HG03064 (cell line): ENCODE data around the gene MYH3.
A peak's percentile ranks its signal among the peaks of the same experiment; 100 is the strongest.

Experiments used
- ATAC-seq: cut with Tn5 transposase; IDR thresholded peaks from one replicate; pipeline ENCODE4 v1.9.1; 2021; ENCODE audit warnings: low read depth; ENCODE audit not compliant: unreplicated experiment

MYH3 gene

GRCh38 chr17:10651927-10652326 lies 5.2 kb downstream of the MYH3 start:
- ATAC-seq, result no peak

GRCh38 chr17:10649602-10650001 lies 7.5 kb downstream of the MYH3 start:
- no peak for ATAC-seq

GRCh38 chr17:10648956-10649355 lies 8.2 kb downstream of the MYH3 start:
- no peak for ATAC-seq

- ATAC-seq, result no peak
These were observed 8.7 kb downstream of the MYH3 start for GRCh38 chr17:10648381-10648780.

- no peak for ATAC-seq
These were observed 10.6 kb downstream of the MYH3 start for GRCh38 chr17:10646392-10646990.

- ATAC-seq, result no peak
These were observed 16.6 kb downstream of the MYH3 start for GRCh38 chr17:10640475-10640874.

GRCh38 chr17:10638151-10638550 lies 19.0 kb downstream of the MYH3 start:
- ATAC-seq, result no peak

GRCh38 chr17:10635290-10635689 lies 21.8 kb downstream of the MYH3 start:
- no peak for ATAC-seq

GRCh38 chr17:10633738-10634379 lies 23.2 kb downstream of the MYH3 start:
- ATAC-seq, result peak; percentile 95

- ATAC-seq, result no peak
These were observed 25.4 kb downstream of the MYH3 start for GRCh38 chr17:10631701-10632100.

GRCh38 chr17:10631048-10631700 lies 25.9 kb downstream of the MYH3 start:
- ATAC-seq, result no peak

GRCh38 chr17:10629706-10630105 lies 27.4 kb downstream of the MYH3 start:
- ATAC-seq, result no peak

- ATAC-seq, result no peak
These were observed 28.4 kb downstream of the MYH3 start for GRCh38 chr17:10628756-10629155.

GRCh38 chr17:10626390-10626789 lies 30.7 kb downstream of the MYH3 start:
- no peak for ATAC-seq

GRCh38 chr17:10624969-10625368 lies 32.1 kb downstream of the MYH3 start:
- ATAC-seq, result no peak

- ATAC-seq, result no peak
These were observed 33.3 kb downstream of the MYH3 start for GRCh38 chr17:10623737-10624338.

- no peak for ATAC-seq
These were observed 34.3 kb downstream of the MYH3 start for GRCh38 chr17:10622617-10623485.

- no peak for ATAC-seq
These were observed 35.7 kb downstream of the MYH3 start for GRCh38 chr17:10621397-10621796.

GRCh38 chr17:10620823-10621222 lies 36.3 kb downstream of the MYH3 start:
- no peak for ATAC-seq

- ATAC-seq, result no peak
These were observed 38.9 kb downstream of the MYH3 start for GRCh38 chr17:10618202-10618635.

- ATAC-seq, result no peak
These were observed 40.0 kb downstream of the MYH3 start for GRCh38 chr17:10617120-10617505.
